ENCODE results near the gene UCP3.
A peak's percentile ranks its signal among the peaks of the same experiment; 100 is the strongest.

The UCP3 gene

DNA sequence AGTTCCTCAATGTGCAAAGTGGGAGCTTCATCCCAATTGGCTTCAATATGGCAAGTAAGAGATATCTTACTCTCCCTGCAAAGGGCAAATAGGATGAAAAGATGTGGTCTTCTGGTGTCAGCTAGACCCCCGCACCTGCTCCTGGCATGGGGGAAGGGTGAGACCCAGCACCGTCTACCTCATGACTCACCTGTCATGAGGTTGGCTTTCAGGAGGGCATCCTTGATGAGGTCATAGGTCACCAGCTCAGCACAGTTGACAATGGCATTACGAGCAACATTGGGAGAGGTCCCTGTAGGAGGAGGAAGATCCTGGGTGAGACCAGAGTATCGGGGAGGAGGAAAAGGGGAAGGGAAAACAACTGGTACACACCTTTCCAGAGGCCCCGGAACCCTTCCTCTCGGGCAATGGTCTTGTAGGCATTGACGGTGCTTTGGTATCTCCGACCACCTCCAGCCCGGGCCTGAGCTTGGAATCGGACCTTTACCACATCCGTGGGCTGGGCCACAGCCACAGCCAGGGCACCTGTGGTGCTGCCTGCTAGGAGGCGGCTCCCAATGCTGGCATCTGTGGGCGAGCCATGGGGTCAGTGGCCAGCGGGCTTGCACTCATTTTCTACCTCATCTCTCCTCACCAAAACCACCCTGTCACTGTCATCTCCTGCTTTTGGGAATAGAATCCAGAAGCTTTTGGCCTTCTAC is 32.3 kb downstream of the UCP3 start:
- no peak for DNase-seq

DNA sequence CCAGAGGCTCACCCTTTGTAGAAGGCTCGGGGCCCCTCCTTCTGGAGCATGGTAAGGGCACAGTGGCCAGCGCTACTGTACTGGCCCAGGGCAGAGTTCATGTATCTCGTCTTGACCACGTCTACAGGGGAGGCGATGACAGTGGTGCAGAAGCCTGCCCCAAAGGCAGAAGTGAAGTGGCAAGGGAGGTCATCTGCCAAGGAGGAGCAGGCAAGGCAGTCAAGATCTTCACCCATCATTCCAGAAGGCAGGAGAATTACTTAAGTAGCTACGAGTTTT is 33.5 kb downstream of the UCP3 start:
- no peak for DNase-seq

DNA sequence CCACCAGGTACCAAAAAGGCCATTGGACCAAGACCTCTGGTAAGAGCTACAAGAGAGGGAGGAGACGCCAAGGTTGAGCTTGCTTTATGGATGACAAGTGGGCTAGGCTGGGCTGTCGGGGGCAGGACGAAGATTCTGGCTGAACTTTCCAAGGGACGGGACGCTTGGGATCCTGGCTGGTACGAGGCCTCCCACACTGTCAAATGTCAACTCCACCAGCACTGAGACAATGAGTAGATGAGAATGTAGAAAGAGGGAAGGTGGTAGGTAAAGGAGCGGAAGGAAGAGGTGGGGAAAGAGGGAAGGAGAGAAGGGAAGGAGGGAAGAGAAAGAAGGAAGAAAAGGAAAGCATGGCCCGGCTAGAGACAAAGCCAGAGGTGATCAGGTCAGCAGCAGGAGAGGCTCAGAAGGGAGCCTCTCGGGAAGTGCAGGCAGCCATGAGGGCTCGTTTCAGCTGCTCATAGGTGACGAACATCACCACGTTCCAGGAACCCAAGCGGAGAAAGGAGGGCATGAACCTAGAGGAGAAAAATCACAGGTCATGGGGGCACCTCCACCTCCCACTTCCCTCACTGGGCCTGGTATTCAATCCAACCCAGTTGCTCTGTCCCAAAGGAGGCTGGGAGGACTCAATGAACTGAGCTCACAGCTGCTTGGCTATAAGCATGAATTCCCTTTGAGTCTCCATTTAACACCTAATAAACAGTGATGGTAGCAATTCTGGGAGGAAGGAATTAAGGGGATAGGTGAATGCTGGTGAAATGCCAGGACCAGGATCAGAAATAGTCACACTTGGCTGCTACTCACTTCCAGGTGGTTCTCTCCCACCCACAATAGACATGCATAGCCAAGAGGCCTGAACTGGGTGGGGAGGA is 34.0 kb downstream of the UCP3 start:
- DNase-seq, result no peak

DNA sequence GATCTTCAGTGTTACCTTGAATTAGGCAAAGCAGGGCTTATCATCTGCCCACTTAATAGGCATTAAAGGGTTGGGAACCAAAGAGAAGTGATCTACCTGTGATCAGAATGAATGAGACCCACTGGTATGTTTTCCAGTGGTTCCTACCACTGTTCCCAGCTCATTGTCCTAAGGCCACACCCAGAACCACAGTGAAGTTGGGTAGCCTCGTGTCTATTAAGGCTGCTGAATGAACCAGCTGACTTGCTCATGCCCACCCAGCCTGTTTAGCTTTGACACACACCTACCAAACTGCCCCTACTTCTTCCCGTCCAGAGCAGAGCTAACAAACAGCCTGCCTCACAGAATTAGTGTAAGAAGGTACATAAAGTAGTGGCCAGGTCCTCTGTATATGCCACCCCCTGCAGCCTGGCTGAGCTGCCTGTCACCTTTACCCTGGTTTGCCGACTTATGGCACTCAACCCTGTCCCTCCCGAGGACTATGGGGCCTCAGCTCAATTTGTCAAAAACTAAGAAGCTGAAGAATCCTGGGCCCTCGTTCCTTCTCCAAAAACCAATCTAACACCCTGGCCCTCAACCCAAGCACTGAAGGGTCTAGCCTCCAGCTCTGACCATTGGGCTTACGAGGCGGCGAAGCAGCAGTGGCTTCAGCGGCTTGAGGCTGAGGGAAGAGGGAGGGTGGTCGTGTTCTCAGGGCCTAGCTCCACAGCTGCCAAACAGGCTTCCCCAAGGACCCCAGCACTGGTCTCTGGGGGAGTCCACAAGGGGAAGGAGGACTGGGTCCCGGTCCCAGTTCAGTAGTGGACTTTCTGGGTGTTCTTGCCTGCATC is 36.0 kb downstream of the UCP3 start:
- peak; percentile 34 for DNase-seq

GRCh38 chr11:73972187-73972586 is 36.7 kb downstream of the UCP3 start:
- no peak for DNase-seq

- peak; percentile 24 for DNase-seq
These were observed 37.6 kb downstream of the UCP3 start for GRCh38 chr11:73971175-73971719.

DNA sequence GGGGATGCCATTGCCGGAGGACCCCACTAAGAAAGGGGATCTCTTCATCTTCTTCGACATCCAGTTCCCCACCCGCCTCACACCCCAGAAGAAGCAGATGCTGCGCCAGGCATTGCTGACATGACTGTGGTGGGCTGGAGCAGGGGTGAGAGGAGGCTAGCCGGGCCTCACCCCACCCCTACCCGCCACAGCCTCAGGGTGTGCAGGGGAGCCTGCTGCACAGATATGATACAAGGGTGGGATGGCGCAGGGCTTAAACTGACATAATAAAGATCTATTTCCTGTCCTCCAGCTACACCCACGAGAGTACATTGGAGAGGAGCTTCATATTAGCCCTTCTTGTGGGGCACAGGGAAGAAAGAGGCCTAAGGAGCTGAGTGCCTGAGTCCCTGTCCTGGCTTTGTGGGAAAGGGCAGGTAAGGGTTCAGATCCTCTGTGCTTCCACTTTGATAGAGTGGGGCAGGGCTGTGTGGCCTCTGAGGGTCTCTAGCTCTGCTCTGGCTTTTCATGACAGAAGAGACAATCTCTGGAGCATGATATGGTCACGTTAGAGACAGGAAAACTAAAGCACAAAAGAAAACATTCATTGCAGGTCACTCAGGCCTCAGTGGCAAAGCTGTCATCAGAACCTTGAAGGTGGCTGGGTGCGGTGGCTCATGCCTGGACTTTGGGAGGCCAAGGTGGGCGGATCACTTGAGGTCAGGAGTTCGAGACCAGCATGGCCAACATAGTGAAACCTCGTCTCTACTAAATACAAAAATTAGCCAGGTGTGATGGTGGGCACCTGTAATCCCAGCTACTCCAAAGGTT is 38.7 kb downstream of the UCP3 start:
- DNase-seq, result no peak

DNA sequence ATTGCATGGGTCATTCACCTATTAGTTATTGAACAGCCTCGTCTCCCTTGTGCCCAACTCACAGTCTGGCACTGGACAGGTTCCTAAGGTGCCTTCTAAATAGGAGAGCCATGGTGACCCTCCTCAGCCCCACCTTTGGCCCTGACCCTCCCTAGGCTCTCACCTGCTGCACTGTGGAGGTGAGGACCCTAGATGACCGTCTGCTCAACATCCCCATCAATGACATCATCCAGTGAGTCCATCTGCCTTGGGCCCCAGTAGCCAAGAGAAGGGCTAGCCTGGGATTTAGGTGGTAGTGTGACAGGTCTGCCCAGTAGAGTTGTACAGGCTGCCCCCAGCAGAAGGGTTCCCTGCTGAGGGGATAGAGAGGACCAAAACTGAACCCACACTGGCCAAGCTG is 39.8 kb downstream of the UCP3 start:
- DNase-seq, result no peak

- no peak for DNase-seq
These were observed 40.4 kb downstream of the UCP3 start for GRCh38 chr11:73968356-73968966.

DNA sequence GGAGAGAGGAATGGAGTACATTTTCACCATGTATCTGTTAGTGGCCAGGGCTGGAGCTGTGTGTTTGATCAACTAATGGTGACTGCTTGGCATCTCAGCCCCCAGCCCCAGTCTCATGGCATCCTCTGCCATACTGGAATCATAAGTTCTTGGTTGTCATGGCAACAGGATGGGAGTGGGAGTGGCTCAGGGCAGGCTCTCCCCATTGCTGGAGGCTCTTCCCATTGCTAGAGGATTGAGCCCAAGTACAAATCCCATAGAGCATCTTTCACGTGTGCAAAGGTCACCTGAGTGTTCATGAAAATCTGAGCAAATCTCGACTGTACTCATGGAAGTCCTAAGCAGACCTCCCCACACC is 43.1 kb downstream of the UCP3 start:
- no peak for DNase-seq

DNA sequence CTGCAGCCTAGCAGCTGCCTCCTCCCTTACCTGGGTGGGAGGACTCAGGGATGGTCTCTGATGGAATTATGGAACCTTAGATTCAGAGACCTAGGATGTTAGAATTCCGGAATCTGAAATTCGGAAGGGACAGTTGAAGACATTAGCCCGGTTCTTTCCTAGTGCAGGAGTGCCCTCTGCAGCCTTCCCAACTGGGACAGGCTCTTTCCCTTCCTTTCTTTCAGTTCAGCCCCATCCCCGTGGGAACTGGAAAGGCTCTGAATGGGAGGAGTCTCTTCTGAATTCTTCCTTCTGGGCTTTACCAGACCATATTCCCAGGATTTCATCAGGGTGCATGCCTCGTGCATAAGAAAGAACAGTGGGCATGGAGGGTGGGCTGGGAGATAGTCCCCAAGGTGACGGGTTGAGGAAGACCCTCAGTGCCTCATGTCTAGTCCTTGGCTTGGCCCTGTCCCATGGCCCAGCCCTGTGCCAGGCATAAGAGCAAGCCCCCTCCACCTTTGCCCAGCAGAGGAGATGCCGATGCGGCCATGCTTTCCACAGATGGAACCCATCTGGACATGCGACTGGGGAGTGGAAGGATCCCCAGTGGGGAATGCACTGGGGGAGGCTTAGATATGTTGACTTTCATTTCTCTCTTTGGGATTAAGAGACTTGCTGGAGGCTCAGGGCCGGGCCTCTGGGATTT is 43.7 kb downstream of the UCP3 start:
- DNase-seq, result no peak

DNA sequence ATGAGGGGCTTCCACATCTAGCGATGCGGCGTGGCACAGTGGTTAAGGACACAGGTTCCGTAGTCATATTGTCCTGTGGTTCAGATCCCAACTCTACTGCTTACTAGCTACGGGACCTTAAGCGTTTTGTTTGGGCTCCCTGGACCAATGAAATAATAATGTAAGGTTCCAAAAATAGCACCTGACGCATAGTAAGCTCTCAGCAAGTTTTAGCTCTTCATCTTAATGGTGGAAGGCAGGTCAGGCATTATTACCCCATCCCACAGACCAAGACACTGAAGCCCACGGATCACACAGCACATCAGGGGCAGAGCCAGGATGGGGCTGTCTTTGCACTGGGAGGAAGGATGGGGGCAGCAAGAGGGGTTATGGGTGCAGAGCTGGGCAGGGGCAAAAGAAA is 45.0 kb downstream of the UCP3 start:
- DNase-seq, result no peak

DNA sequence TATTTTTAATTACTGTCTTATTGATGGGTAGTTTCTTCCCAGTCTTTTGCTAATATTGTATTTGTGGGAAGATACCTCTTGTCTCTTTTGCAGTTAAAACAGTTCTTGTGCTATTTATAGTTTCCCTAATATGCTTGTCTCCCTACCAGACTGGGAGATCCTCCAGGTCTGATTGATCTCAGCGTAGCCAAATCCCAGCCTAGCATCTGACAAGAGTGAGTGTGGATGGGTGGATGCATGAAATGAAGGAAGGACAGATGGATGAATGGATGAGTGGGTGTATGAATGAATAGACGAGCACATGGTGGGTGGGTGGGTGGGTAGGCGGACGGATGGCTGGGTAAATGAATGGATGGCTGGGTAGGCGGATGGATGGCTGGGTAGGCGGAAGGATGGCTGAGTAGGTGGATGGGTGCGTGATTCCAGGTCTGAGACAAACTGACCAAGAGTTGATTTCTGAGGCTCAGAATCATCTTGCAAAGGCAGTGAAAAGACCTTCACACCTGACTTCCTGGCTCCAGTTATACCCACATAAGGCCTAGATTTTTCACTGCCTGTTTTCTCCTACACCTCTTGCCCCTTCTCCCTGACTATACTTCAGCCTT is 46.7 kb downstream of the UCP3 start:
- DNase-seq, result no peak

GRCh38 chr11:73961321-73961720 is 47.6 kb downstream of the UCP3 start:
- DNase-seq, result no peak

GRCh38 chr11:73958521-73959141 is 50.3 kb downstream of the UCP3 start:
- DNase-seq, result no peak

GRCh38 chr11:73957654-73958361 is 51.1 kb downstream of the UCP3 start:
- no peak for DNase-seq

GRCh38 chr11:73956876-73957653 is 51.8 kb downstream of the UCP3 start:
- no peak for DNase-seq

- peak; percentile 79 for DNase-seq
These were observed 57.1 kb downstream of the UCP3 start for GRCh38 chr11:73951797-73952196.

Data from NCI-H510A treated with DMSO at 0.1 percent for 48 hours (cell line).